ENCODE data around the gene EXOSC7. TPM values are rescaled to one million over a fixed set of nuclear protein-coding genes. Genes with fewer than 3 reads are reported as not detected.
"Not testable (repeated sequence)": the region's sequence is repeated elsewhere in the genome, so short reads cannot be mapped to it uniquely, and the experiment has no call there.

Gene EXOSC7
- total RNA-seq, 1 experiment from 2014 or later: 57.8 TPM

GRCh38 chr3:45033791-45034190, 57.7 kb downstream of the EXOSC7 start:
- no peak for DNase-seq (ENCODE audit: low read depth, low spot score)
- in situ Hi-C loops (cut with HindIII; ENCODE audit: low pct_unique_long_range_greater_than_20kb, low sequenced_read_pairs): no loop called here

- no peak for DNase-seq (ENCODE audit: low read depth, low spot score)
- in situ Hi-C loops (cut with HindIII; ENCODE audit: low pct_unique_long_range_greater_than_20kb, low sequenced_read_pairs): no loop called here
Measured at GRCh38 chr3:45034612-45035252, 58.7 kb downstream of the EXOSC7 start.

- no peak for DNase-seq (ENCODE audit: low read depth, low spot score)
- in situ Hi-C loops (cut with HindIII; ENCODE audit: low pct_unique_long_range_greater_than_20kb, low sequenced_read_pairs): no loop called here
Measured at GRCh38 chr3:45035441-45036301, 59.6 kb downstream of the EXOSC7 start.

- DNase-seq (ENCODE audit: low read depth, low spot score): peak; percentile 97
- in situ Hi-C loops (cut with HindIII; ENCODE audit: low pct_unique_long_range_greater_than_20kb, low sequenced_read_pairs): no loop called here
Measured at GRCh38 chr3:45037720-45038455, 61.8 kb downstream of the EXOSC7 start.

GRCh38 chr3:45041666-45042065, 65.6 kb downstream of the EXOSC7 start:
- DNase-seq (ENCODE audit: low read depth, low spot score): no peak
- in situ Hi-C loops (cut with HindIII; ENCODE audit: low pct_unique_long_range_greater_than_20kb, low sequenced_read_pairs): no loop called here

GRCh38 chr3:45042162-45042561, 66.1 kb downstream of the EXOSC7 start:
- no peak for DNase-seq (ENCODE audit: low read depth, low spot score)
- in situ Hi-C loops (cut with HindIII; ENCODE audit: low pct_unique_long_range_greater_than_20kb, low sequenced_read_pairs): no loop called here

- peak; percentile 39 for DNase-seq (ENCODE audit: low read depth, low spot score)
- in situ Hi-C loops (cut with HindIII; ENCODE audit: low pct_unique_long_range_greater_than_20kb, low sequenced_read_pairs): no loop called here
Measured at GRCh38 chr3:45043728-45044299, 67.8 kb downstream of the EXOSC7 start.

- in situ Hi-C loops (cut with HindIII; ENCODE audit: low pct_unique_long_range_greater_than_20kb, low sequenced_read_pairs): no loop called here
- no peak for DNase-seq (ENCODE audit: low read depth, low spot score)
Measured at GRCh38 chr3:45048244-45048643, 72.2 kb downstream of the EXOSC7 start.

- no peak for DNase-seq (ENCODE audit: low read depth, low spot score)
- in situ Hi-C loops (cut with HindIII; ENCODE audit: low pct_unique_long_range_greater_than_20kb, low sequenced_read_pairs): no loop called here
Measured at GRCh38 chr3:45049807-45050206, 73.8 kb downstream of the EXOSC7 start.

- in situ Hi-C loops (cut with HindIII; ENCODE audit: low pct_unique_long_range_greater_than_20kb, low sequenced_read_pairs): no loop called here
- no peak for DNase-seq (ENCODE audit: low read depth, low spot score)
Measured at GRCh38 chr3:45051685-45052084, 75.6 kb downstream of the EXOSC7 start.

- DNase-seq (ENCODE audit: low read depth, low spot score); in situ Hi-C loops (cut with HindIII; ENCODE audit: low pct_unique_long_range_greater_than_20kb, low sequenced_read_pairs): not testable (repeated sequence)
Measured at GRCh38 chr3:45053805-45054195, 77.8 kb downstream of the EXOSC7 start.

- in situ Hi-C loops (cut with HindIII; ENCODE audit: low pct_unique_long_range_greater_than_20kb, low sequenced_read_pairs): no loop called here
- no peak for DNase-seq (ENCODE audit: low read depth, low spot score)
Measured at GRCh38 chr3:45054196-45054857, 78.3 kb downstream of the EXOSC7 start.

- DNase-seq (ENCODE audit: low read depth, low spot score): no peak
Measured at GRCh38 chr3:45055032-45055410, 79.0 kb downstream of the EXOSC7 start.

GRCh38 chr3:45055411-45056143, 79.5 kb downstream of the EXOSC7 start:
- in situ Hi-C loops (cut with HindIII; ENCODE audit: low pct_unique_long_range_greater_than_20kb, low sequenced_read_pairs): no loop called here
- DNase-seq (ENCODE audit: low read depth, low spot score): peak; percentile 85

More at GRCh38 chr3:45055032-45055410, 79.0 kb downstream of the EXOSC7 start:
- in situ Hi-C loops (cut with HindIII; ENCODE audit: low pct_unique_long_range_greater_than_20kb, low sequenced_read_pairs): no loop called here

GRCh38 chr3:45056608-45057301, 80.7 kb downstream of the EXOSC7 start:
- no peak for DNase-seq (ENCODE audit: low read depth, low spot score)
- in situ Hi-C loops (cut with HindIII; ENCODE audit: low pct_unique_long_range_greater_than_20kb, low sequenced_read_pairs): no loop called here

GRCh38 chr3:45057557-45057956, 81.5 kb downstream of the EXOSC7 start:
- no peak for DNase-seq (ENCODE audit: low read depth, low spot score)
- in situ Hi-C loops (cut with HindIII; ENCODE audit: low pct_unique_long_range_greater_than_20kb, low sequenced_read_pairs): no loop called here
